HFFc6 (cell line): ENCODE data around the gene ARVCF. TPM values are rescaled to one million over a fixed set of nuclear protein-coding genes. Genes with fewer than 3 reads are reported as not detected.

Experiments
- DNase-seq: peaks from one replicate; pipeline ENCODE4 v3.0.0-alpha.2; 2018
- H3K27ac Mint-ChIP-seq: 2 replicates; pipeline ENCODE4 v1.8.0; 2020; ENCODE audit warnings: mild to moderate bottlenecking, mixed read lengths
- H3K27me3 Mint-ChIP-seq: 2 replicates; pipeline ENCODE4 v1.8.0; 2021; ENCODE audit warnings: mild to moderate bottlenecking, moderate library complexity, mixed read lengths; ENCODE audit not compliant: insufficient read depth
- H3K36me3 Mint-ChIP-seq: 2 replicates; pipeline ENCODE4 v1.8.0; 2021; ENCODE audit warnings: low read depth, mixed read lengths
- H3K4me1 Mint-ChIP-seq: 2 replicates; pipeline ENCODE4 v1.8.0; 2020; ENCODE audit warnings: low read depth, mixed read lengths
- H3K4me3 Mint-ChIP-seq: 2 replicates; pipeline ENCODE4 v1.8.0; 2020; ENCODE audit warnings: mild to moderate bottlenecking, moderate library complexity, mixed read lengths
- H3K9me3 Mint-ChIP-seq: 2 replicates; pipeline ENCODE4 v1.8.0; 2020; ENCODE audit warnings: mild to moderate bottlenecking, mixed read lengths
- CTCF ChIP-seq: fragments of 200-600 bp; sonication (generic); IDR thresholded peaks from 2 replicates; pipeline ENCODE4 v1.5.0; 2021; ENCODE audit warnings: antibody characterized with exemption, mild to moderate bottlenecking
- total RNA-seq, 6 experiments: library from RNA; stranded (reverse); fragmentation: NEBNext Ultra II Directional; extraction: Animal tissue kit (Norgen Biotek cat#: 25700); gene quantifications; 2 replicates in 1 of 6; 3 replicates in 5 of 6; pipeline ENCODE4 v1.2.3, GENCODE V29; 2021

ARVCF gene
- total RNA-seq, 6 experiments from 2014 or later = 1.5 to 3.3 (median 2.0) TPM

- DNase-seq = no peak
- Mint-ChIP-seq H3K27me3 (peaks cover 4% of the 10 kb centered on the region), H3K27ac (no peak overlapping the region), H3K4me3 (no peak overlapping the region), H3K36me3 (no peaks in the 10 kb centered on the region), H3K9me3 (no peaks in the 10 kb centered on the region), H3K4me1 (peaks cover 13% of the 10 kb centered on the region)
- no peak for TF ChIP-seq CTCF
Observed at GRCh38 chr22:20026204-20026908, 9.7 kb upstream of the ARVCF start.

- H3K4me3 Mint-ChIP-seq = no peak overlapping the region
- H3K4me1 Mint-ChIP-seq = peaks cover 14% of the 10 kb centered on the region
- no peak for TF ChIP-seq CTCF
- no peak for DNase-seq
- peaks cover 4% of the 10 kb centered on the region for H3K27me3 Mint-ChIP-seq
- H3K9me3 Mint-ChIP-seq = no peaks in the 10 kb centered on the region
- H3K36me3 Mint-ChIP-seq = no peaks in the 10 kb centered on the region
- no peak overlapping the region for H3K27ac Mint-ChIP-seq
Observed at GRCh38 chr22:20025401-20026203, 9.0 kb upstream of the ARVCF start.

GRCh38 chr22:20024650-20025397, 8.2 kb upstream of the ARVCF start:
- no peaks in the 10 kb centered on the region for H3K9me3 Mint-ChIP-seq
- peaks cover 18% of the 10 kb centered on the region for H3K4me1 Mint-ChIP-seq
- no peaks in the 10 kb centered on the region for H3K36me3 Mint-ChIP-seq
- TF ChIP-seq CTCF = no peak
- H3K4me3 Mint-ChIP-seq = no peak overlapping the region
- no peak for DNase-seq
- no peak overlapping the region for H3K27ac Mint-ChIP-seq
- H3K27me3 Mint-ChIP-seq = peaks cover 4% of the 10 kb centered on the region

GRCh38 chr22:20024225-20024624, 7.6 kb upstream of the ARVCF start:
- Mint-ChIP-seq H3K4me1 (peaks cover 18% of the 10 kb centered on the region), H3K36me3 (no peaks in the 10 kb centered on the region), H3K9me3 (no peaks in the 10 kb centered on the region), H3K4me3 (no peak overlapping the region), H3K27ac (no peak overlapping the region), H3K27me3 (peaks cover 4% of the 10 kb centered on the region)
- no peak for TF ChIP-seq CTCF
- DNase-seq = no peak

- Mint-ChIP-seq H3K4me3 (no peak overlapping the region), H3K27me3 (peaks cover 12% of the 10 kb centered on the region), H3K36me3 (no peaks in the 10 kb centered on the region), H3K27ac (no peak overlapping the region), H3K4me1 (peaks cover 18% of the 10 kb centered on the region), H3K9me3 (no peaks in the 10 kb centered on the region)
- no peak for TF ChIP-seq CTCF
- no peak for DNase-seq
Observed at GRCh38 chr22:20022978-20023613, 6.5 kb upstream of the ARVCF start.
